ENCODE data around the gene AKAP8. TPM values are rescaled to one million over a fixed set of nuclear protein-coding genes. Genes with fewer than 3 reads are reported as not detected.

AKAP8 gene
- total RNA-seq, 2 donors from 2014 or later, result 37.9 to 46.4 TPM

DNA sequence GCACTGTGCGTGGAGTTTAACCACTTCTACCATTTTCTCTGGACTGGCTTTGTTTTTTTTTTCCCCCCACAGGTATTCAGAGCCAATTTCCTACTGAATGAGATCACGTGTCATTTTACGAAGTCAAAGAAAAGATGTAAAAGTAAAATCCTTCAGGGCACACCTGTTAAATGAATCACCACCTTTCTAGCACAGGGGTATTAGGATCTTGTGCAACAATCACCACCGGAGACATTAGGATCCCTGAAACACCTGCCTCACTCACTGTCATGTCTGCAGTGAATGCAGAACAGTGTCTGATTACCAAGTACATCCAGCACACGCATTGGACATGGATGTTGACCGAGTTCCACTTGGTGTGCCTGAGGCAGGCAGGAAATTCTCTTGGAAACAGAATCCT is 64.5 kb downstream of the AKAP8 start:
- Mint-ChIP-seq H3K4me3 (peak overlapping the region; percentile 4 to 37), H3K9me3 (no peaks in the 10 kb centered on the region), H3K27ac (peak overlapping the region; percentile 3), H3K36me3 (ENCODE audit: insufficient read depth in 2 of 2) (peaks cover 3 to 8% of the 10 kb centered on the region in 2 donors), H3K4me1 (ENCODE audit: low read depth) (peaks cover 91% of the 10 kb centered on the region), H3K27me3 (ENCODE audit: low read depth) (no peaks in the 10 kb centered on the region)
- no peak for ATAC-seq (replicated peaks in 1 of 2)
- no peak for DNase-seq

DNA sequence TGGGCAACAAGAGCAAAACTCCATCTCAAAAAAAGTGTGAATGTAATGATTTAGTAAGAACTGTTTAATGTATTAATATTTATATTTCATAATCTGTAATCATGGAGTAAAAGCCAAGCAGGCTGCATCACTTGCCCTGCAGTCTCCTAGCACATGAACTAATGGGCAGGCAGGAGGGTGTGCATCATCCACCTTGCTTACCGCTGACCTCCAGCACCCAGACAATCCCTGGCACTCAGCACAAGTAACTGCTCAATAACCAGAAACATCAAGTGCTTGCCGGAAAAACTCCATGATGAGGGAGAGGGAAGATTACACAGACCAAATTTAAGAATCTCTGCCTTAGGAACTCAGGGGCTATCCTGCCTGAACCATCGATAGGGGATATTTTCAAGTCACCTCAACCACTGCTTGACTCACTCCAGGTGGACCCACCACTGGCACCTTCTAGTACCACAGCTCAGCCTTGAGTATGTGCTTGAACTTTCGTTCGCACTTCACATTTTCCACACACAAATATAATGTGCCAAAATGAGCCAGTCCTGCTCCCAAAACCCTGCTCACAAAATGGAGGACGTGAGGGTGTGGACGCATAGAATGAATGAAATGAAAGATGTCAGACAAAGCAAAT is 65.8 kb downstream of the AKAP8 start:
- Mint-ChIP-seq H3K27me3 (ENCODE audit: low read depth) (no peaks in the 10 kb centered on the region), H3K4me1 (ENCODE audit: low read depth) (peaks cover 88% of the 10 kb centered on the region), H3K9me3 (no peaks in the 10 kb centered on the region), H3K4me3 (no peak overlapping the region), H3K36me3 (ENCODE audit: insufficient read depth in 2 of 2) (peaks cover 3 to 11% of the 10 kb centered on the region in 2 donors), H3K27ac (peak overlapping the region; percentile 14)
- DNase-seq (no peak), ATAC-seq (replicated peaks in 1 of 2) (peak; percentile 21 to 30)

DNA sequence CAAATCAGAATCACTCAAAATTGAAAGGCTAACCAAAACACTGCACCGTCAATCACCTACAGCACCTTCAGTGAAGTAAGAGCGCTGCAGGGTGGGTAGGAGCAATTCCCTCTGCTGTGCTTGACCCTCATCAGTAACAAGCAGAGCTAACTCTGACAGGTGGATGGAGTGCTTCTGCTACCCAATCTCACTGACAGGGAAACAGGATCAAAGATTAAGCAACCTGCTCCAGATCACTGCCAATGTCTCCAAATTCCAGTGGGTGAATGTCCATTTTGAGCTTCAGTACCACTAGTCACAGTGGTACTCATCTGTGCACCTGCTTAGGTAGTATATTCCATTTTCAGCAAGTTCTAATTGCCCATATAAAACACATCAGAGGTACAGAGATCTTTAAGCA is 72.4 kb downstream of the AKAP8 start:
- Mint-ChIP-seq H3K27me3 (ENCODE audit: low read depth) (no peaks in the 10 kb centered on the region), H3K9me3 (no peaks in the 10 kb centered on the region), H3K4me3 (peak overlapping the region in 1 of 2 donors; percentile 51), H3K4me1 (ENCODE audit: low read depth) (peaks cover 93% of the 10 kb centered on the region), H3K27ac (peak overlapping the region; percentile 85), H3K36me3 (ENCODE audit: insufficient read depth in 2 of 2) (peaks cover 0 to 3% of the 10 kb centered on the region in 2 donors)
- ATAC-seq (replicated peaks in 1 of 2), result no peak
- DNase-seq, result no peak

DNA sequence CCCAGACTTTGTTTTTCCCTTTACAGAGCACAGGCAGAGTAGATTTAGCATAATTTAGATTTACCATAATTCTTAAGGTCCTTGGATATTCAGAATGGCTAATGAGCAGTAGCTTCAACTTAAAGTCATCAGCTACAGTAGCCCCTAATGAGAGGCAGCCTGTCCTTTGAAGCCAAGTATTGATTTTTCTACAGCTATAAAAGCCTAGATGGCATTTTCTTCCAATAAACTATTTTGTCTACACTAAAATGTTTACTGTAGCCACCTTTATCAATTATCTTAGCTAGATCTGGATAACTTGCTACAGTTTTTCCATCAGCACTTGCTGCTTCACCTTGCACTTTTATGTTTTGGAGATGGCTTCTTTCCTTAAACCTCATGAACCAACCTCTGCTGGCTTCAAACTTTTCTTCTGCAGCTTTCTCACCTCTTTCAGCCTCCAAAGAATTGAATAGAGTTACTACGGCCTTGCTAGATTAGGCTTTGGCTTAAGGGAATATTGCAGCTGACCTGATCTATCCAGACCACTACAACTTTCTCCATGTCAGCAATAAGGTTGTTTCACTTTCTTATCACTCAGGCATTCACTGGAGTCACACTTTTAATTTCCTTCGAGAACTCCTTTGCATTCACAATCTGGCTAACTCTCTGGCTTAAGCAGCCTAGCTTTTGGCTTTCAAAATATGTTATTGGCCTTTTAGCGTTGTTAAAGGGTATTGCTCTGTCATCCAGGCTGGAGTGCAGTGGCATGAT is 73.8 kb downstream of the AKAP8 start:
- Mint-ChIP-seq H3K27me3 (ENCODE audit: low read depth) (no peaks in the 10 kb centered on the region), H3K36me3 (ENCODE audit: insufficient read depth in 2 of 2) (peaks cover 3 to 9% of the 10 kb centered on the region in 2 donors), H3K27ac (peak overlapping the region; percentile 12), H3K9me3 (peaks cover 0 to 2% of the 10 kb centered on the region in 2 donors), H3K4me3 (peak overlapping the region in 1 of 2 donors; percentile 5), H3K4me1 (ENCODE audit: low read depth) (peaks cover 96% of the 10 kb centered on the region)
- DNase-seq (no peak), ATAC-seq (replicated peaks in 1 of 2) (no peak)

DNA sequence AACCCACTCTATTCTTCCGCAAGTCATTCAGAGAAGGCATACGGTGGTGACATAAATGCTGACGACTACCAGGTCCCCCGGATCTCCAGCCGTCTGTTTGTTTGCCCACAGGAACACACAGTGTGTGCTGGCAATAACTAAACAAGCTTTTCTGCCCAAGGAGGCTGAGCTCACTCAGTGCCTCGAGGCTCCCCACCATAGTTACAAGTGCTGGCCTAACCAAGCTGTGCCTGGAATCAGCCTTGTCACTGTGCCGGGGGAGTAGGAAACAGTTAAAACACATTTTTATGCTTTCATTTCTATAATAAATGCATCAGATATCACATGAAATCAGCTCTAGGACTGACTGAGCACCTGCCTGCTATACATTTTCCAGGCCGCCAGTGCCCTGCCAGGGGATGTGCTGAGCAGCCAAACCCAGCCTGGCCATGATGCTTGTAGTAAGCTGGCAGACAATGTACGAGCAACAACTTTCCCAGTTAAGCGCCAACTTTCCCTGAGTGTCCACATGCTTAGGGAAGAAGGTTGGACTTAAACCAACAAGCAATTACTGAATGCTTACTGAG is 75.4 kb downstream of the AKAP8 start:
- H3K27ac Mint-ChIP-seq, result peak overlapping the region; percentile 78
- H3K36me3 Mint-ChIP-seq (ENCODE audit: insufficient read depth in 2 of 2), result peaks cover 3 to 12% of the 10 kb centered on the region in 2 donors
- DNase-seq (peak; percentile 63 to 68), ATAC-seq (replicated peaks in 1 of 2) (peak; percentile 58 to 76)
- H3K27me3 Mint-ChIP-seq (ENCODE audit: low read depth), result no peaks in the 10 kb centered on the region
- peaks cover 0 to 2% of the 10 kb centered on the region in 2 donors for H3K9me3 Mint-ChIP-seq
- peak overlapping the region; percentile 50 to 67 for H3K4me3 Mint-ChIP-seq
- H3K4me1 Mint-ChIP-seq (ENCODE audit: low read depth), result peaks cover 98% of the 10 kb centered on the region

Other genes with a start within 250 kb of the AKAP8 start
- gene NOTCH3, start 178.8 kb downstream of the AKAP8 start, total RNA-seq, result under 1 TPM; 0.02 TPM
- under 1 TPM; 0.16 to 0.62 TPM for gene EPHX3, start 147.3 kb downstream of the AKAP8 start, total RNA-seq
- gene BRD4, start 47.2 kb downstream of the AKAP8 start, total RNA-seq, result 100 to 1,000 TPM; 161 to 187 TPM
- 100 to 1,000 TPM; 105 to 124 TPM for gene AKAP8L, start 39.2 kb upstream of the AKAP8 start, total RNA-seq
- gene WIZ, start 70.2 kb upstream of the AKAP8 start, total RNA-seq, result 10 to 100 TPM; 13.4 to 14.8 TPM
- gene RASAL3, start 84.8 kb upstream of the AKAP8 start, total RNA-seq, result 100 to 1,000 TPM; 112 to 128 TPM
- under 1 TPM in 1 of 2 donors, not detected in 1; 0.21 TPM for gene PGLYRP2, start 99.7 kb upstream of the AKAP8 start, total RNA-seq
- 1 to 10 TPM in 1 of 2 donors, under 1 TPM in 1; 0.84 to 1.2 TPM for gene CYP4F22, start 128.7 kb upstream of the AKAP8 start, total RNA-seq
- not detected for gene CYP4F8, start 235.4 kb upstream of the AKAP8 start, total RNA-seq